Measurements from ENCODE around the gene SARS1.

- TF ChIP-seq CTCF (IDR thresholded peaks at IDR 0.05; ENCODE audit: poor library complexity) (no peak), EZH2 (IDR thresholded peaks at IDR 0.05; ENCODE audit: borderline replicate concordance) (no peak)
These were observed 3.7 kb upstream of the SARS1 start for GRCh38 chr1:109210058-109210457.

Measured in hepatocyte (in vitro differentiated cells).